AG20443 (cell line): Measurements from ENCODE around the gene ADARB2.

ENCODE experiments used
- DNase-seq: peaks from one replicate; pipeline ENCODE4 v3.0.0; 2012; ENCODE audit warnings: low spot score, mixed read lengths

Gene ADARB2

GRCh38 chr10:1662438-1663025 lies 74.8 kb downstream of the ADARB2 start:
- DNase-seq, result no peak

- DNase-seq, result no peak
These were observed 75.4 kb downstream of the ADARB2 start for GRCh38 chr10:1661859-1662437.

GRCh38 chr10:1661416-1661815 lies 75.9 kb downstream of the ADARB2 start:
- DNase-seq, result no peak

- no peak for DNase-seq
These were observed 76.5 kb downstream of the ADARB2 start for GRCh38 chr10:1660815-1661214.

GRCh38 chr10:1660386-1660785 lies 76.9 kb downstream of the ADARB2 start:
- no peak for DNase-seq

- DNase-seq, result no peak
These were observed 78.0 kb downstream of the ADARB2 start for GRCh38 chr10:1659221-1659791.

- DNase-seq, result no peak
These were observed 78.7 kb downstream of the ADARB2 start for GRCh38 chr10:1658658-1659057.

GRCh38 chr10:1657479-1657878 lies 79.8 kb downstream of the ADARB2 start:
- DNase-seq, result no peak

GRCh38 chr10:1655367-1655766 lies 82.0 kb downstream of the ADARB2 start:
- DNase-seq, result no peak

GRCh38 chr10:1654811-1655356 lies 82.4 kb downstream of the ADARB2 start:
- DNase-seq, result no peak

GRCh38 chr10:1654247-1654646 lies 83.1 kb downstream of the ADARB2 start:
- no peak for DNase-seq

GRCh38 chr10:1653321-1653720 lies 84.0 kb downstream of the ADARB2 start:
- DNase-seq, result no peak

GRCh38 chr10:1652151-1652550 lies 85.2 kb downstream of the ADARB2 start:
- no peak for DNase-seq

- no peak for DNase-seq
These were observed 85.9 kb downstream of the ADARB2 start for GRCh38 chr10:1651270-1651966.

GRCh38 chr10:1650542-1651269 lies 86.6 kb downstream of the ADARB2 start:
- no peak for DNase-seq

GRCh38 chr10:1648648-1649047 lies 88.7 kb downstream of the ADARB2 start:
- no peak for DNase-seq

- DNase-seq, result no peak
These were observed 91.0 kb downstream of the ADARB2 start for GRCh38 chr10:1646332-1646731.

- no peak for DNase-seq
These were observed 91.4 kb downstream of the ADARB2 start for GRCh38 chr10:1645896-1646295.

GRCh38 chr10:1644191-1644711 lies 93.1 kb downstream of the ADARB2 start:
- DNase-seq, result no peak

- DNase-seq, result no peak
These were observed 93.5 kb downstream of the ADARB2 start for GRCh38 chr10:1643908-1644179.

GRCh38 chr10:1643161-1643907 lies 94.0 kb downstream of the ADARB2 start:
- no peak for DNase-seq
